ENCODE data around the gene VPS13D. TPM values are rescaled to one million over a fixed set of nuclear protein-coding genes. Genes with fewer than 3 reads are reported as not detected.

VPS13D gene
- polyA plus RNA-seq, 1 experiment = 22.3 TPM

DNA sequence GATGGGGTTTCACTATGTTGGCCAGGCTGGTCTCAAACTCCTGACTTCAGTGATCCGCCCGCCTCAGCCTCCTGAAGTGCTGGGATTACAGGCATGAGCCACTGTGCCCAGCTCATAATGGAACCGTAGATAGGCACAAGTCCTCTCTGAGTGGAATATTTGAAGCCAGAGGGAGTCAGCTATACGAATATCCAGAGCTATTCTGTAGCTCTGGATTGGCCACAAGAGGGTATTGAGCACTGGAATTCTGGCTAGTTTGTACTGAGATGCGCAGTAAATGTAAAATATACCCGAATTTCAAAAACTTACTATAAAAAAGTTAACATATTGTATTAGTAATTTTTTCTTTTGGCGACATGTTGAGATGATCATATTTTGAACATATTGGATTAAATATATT, 851 bp upstream of the VPS13D start:
- Histone ChIP-seq H3K36me3 (ENCODE audit: control insufficient read depth, insufficient read depth, low read length) (no peaks in the 10 kb centered on the region), H3K4me3 (ENCODE audit: low read depth, low read length) (no peak overlapping the region), H3K27me3 (ENCODE audit: control insufficient read depth, insufficient read depth, low read length) (no peaks in the 10 kb centered on the region)
- TF ChIP-seq, protein P1, sequence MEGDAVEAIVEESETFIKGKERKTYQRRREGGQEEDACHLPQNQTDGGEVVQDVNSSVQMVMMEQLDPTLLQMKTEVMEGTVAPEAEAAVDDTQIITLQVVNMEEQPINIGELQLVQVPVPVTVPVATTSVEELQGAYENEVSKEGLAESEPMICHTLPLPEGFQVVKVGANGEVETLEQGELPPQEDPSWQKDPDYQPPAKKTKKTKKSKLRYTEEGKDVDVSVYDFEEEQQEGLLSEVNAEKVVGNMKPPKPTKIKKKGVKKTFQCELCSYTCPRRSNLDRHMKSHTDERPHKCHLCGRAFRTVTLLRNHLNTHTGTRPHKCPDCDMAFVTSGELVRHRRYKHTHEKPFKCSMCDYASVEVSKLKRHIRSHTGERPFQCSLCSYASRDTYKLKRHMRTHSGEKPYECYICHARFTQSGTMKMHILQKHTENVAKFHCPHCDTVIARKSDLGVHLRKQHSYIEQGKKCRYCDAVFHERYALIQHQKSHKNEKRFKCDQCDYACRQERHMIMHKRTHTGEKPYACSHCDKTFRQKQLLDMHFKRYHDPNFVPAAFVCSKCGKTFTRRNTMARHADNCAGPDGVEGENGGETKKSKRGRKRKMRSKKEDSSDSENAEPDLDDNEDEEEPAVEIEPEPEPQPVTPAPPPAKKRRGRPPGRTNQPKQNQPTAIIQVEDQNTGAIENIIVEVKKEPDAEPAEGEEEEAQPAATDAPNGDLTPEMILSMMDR (IDR thresholded peaks at IDR 0.05; ENCODE audit: insufficient read depth, low read depth, low read length) = no peak
- no peak for DNase-seq (ENCODE audit: low read depth)
- POLR2A ChIA-PET = no interaction called here
- CTCF ChIA-PET = interaction anchor here (0.6 to 2.2 kb wide), 9 partner anchors 8 to 430 kb away, joined by 3 to 9 read pairs (median 4); no protein-coding TSS in a partner anchor

DNA sequence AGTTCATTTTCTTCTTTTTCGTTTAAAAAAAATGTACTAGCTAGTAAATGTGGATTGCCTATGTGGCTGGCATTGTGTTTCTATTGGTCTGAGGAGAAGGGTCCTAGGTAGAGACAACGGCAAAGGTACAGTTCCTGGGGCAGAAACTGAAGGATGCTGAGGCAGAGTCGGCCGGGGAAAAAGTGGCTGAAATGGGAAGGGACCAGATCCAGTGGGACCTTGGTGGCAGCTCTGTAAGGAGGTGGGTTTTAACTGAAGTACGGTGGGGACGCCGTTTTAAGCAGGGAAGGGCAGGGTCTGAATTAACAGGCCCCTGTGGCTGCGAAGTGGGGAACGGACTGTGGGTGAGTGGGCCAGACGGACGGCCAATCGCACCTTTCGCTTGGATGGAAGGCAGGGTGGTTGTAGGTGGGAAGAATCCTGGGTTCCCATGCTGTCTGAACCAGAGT, 420 bp upstream of the VPS13D start:
- Histone ChIP-seq H3K36me3 (ENCODE audit: control insufficient read depth, insufficient read depth, low read length) (no peaks in the 10 kb centered on the region), H3K27me3 (ENCODE audit: control insufficient read depth, insufficient read depth, low read length) (no peaks in the 10 kb centered on the region), H3K4me3 (ENCODE audit: low read depth, low read length) (no peak overlapping the region)
- ChIA-PET CTCF (interaction anchor here (0.8 to 2.2 kb wide), 8 partner anchors 9 to 429 kb away, joined by 3 to 9 read pairs (median 4); no protein-coding TSS in a partner anchor), POLR2A (no interaction called here)
- DNase-seq (ENCODE audit: low read depth) = no peak
- TF ChIP-seq, protein P1 (IDR thresholded peaks at IDR 0.05; ENCODE audit: insufficient read depth, low read depth, low read length) = no peak

DNA sequence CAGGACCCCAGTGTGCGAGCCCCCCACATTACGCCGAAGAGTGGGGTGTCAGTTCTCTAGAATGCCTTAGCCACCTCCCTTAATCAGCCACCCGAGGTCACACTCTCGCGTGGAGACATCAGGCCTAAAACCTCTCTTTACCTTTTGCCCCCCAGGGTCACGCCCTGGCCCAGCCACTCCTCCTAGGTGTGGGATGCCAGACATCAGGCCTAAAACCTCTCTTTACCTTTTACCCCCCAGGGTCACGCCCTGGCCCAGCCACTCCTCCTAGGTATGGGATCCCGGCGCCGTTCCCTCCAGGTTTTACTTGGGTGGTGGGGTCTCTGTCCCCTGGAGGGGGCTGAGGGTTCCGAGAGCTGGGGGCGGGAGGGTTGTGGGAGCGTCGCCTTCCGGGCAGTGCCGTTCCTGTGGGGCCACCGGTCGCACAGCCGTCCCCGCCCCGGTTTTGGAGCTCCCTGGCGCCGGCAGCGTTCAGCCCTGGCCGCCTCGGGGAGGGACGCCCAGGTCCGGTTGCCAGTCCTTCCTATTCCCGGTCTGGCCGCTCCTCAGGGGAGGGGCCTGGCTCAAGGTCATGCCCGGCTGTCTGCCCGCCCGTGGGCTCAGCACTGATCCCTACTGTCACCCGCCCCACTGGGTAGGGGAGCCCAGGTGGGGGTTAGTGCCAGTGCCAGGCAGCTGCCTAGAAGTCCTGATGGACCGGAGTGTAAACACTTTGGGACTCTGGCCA, 882 bp downstream of the VPS13D start:
- CTCF ChIA-PET = interaction anchor here (0.6 to 1.9 kb wide), 7 partner anchors 9 to 428 kb away, joined by 3 to 5 read pairs (median 3); no protein-coding TSS in a partner anchor
- no peak for DNase-seq (ENCODE audit: low read depth)

DNA sequence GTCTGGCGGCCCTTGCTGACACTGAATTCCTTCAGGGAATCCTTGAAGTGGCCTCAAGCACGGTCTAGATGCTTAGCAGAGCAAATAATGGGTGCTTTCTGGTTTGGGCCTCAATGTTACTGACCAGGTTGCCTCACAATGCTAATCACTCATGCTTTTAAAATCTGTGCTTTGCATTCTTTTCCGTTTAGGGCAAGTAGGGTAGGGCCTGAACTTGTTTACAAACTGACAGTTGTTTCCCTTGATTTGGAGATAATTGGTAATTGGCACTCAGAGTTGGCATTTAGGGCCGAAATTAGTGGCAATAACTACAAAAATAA, 1.4 kb downstream of the VPS13D start:
- Histone ChIP-seq H3K4me3 (ENCODE audit: low read depth, low read length) (peak overlapping the region; percentile 98), H3K27me3 (ENCODE audit: control insufficient read depth, insufficient read depth, low read length) (no peaks in the 10 kb centered on the region), H3K36me3 (ENCODE audit: control insufficient read depth, insufficient read depth, low read length) (peaks cover 4% of the 10 kb centered on the region; the same call in 1 of the 2 replicates)
- POLR2A ChIA-PET = no interaction called here
- TF ChIP-seq, protein P1 (IDR thresholded peaks at IDR 0.05; ENCODE audit: insufficient read depth, low read depth, low read length) = no peak
- CTCF ChIA-PET = interaction anchor here (1.0 to 1.9 kb wide), 6 partner anchors 9 to 428 kb away, joined by 3 to 5 read pairs (median 3); no protein-coding TSS in a partner anchor
- no peak for DNase-seq (ENCODE audit: low read depth)

More for the DNA sequence above, 882 bp downstream of the VPS13D start:
- peak overlapping the region; percentile 98 for H3K4me3 ChIP-seq (ENCODE audit: low read depth, low read length)
- TF ChIP-seq, protein P1 (IDR thresholded peaks at IDR 0.05; ENCODE audit: insufficient read depth, low read depth, low read length) = no peak
- H3K27me3 ChIP-seq (ENCODE audit: control insufficient read depth, insufficient read depth, low read length) = no peaks in the 10 kb centered on the region
- peaks cover 4% of the 10 kb centered on the region; the same call in 1 of the 2 replicates for H3K36me3 ChIP-seq (ENCODE audit: control insufficient read depth, insufficient read depth, low read length)
- POLR2A ChIA-PET = no interaction called here

DNA sequence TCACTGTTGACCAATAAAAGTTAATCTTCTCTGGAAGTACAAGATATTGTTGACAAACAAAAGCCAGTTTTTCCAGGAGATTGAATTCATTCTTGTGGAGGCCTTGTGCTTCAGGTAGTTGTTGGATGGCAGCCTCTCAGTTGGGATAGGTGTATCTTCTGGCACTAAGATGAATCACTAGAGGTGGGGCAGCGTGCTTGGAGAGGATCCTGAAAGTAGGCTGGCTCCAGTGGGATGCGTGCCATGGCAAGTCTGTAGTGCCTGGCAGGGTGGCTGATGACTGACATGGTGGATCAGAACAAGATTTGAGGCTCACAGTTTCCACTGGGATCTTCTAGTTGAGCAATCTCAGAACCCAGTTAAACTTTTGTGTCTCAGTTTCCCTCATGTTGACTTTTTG, 2.4 kb downstream of the VPS13D start:
- Histone ChIP-seq H3K4me3 (ENCODE audit: low read depth, low read length) (no peak overlapping the region), H3K36me3 (ENCODE audit: control insufficient read depth, insufficient read depth, low read length) (peaks cover 6% of the 10 kb centered on the region; the same call in 1 of the 2 replicates), H3K27me3 (ENCODE audit: control insufficient read depth, insufficient read depth, low read length) (no peaks in the 10 kb centered on the region)
- no peak for DNase-seq (ENCODE audit: low read depth)
- ChIA-PET POLR2A (no interaction called here), CTCF (interaction anchor here (1.9 kb wide), 1 partner anchor 43 kb away, joined by 5 read pairs; no protein-coding TSS in a partner anchor)
- TF ChIP-seq, protein P1 (IDR thresholded peaks at IDR 0.05; ENCODE audit: insufficient read depth, low read depth, low read length) = no peak
